HEK293 (cell line): ENCODE results near the gene HOXD10.

Source experiments
- ELK4 ChIP-seq: IDR thresholded peaks from 2 replicates; pipeline ENCODE4 v1.6.1; 2011; ENCODE audit warnings: mild to moderate bottlenecking, low read depth, low read length, borderline replicate concordance
- GLIS1 ChIP-seq: fragments of 450-650 bp; formaldehyde crosslinking; IDR thresholded peaks from 2 replicates; pipeline ENCODE4 v1.5.1; 2016; ENCODE audit warnings: missing biosample characterization, missing genetic modification characterization
- GLIS2 ChIP-seq: fragments of 450-650 bp; formaldehyde crosslinking; IDR thresholded peaks from 2 replicates; pipeline ENCODE4 v1.5.1; 2016; ENCODE audit warnings: missing biosample characterization, missing genetic modification characterization
- HOXC10 ChIP-seq: sonication (generic); formaldehyde crosslinking; IDR thresholded peaks from 2 replicates; pipeline ENCODE4 v1.8.1; 2023; ENCODE audit warnings: mild to moderate bottlenecking, missing genetic modification reagents
- KLF17 ChIP-seq: fragments of 450-650 bp; formaldehyde crosslinking; IDR thresholded peaks from 2 replicates; pipeline ENCODE4 v1.5.1; 2016; ENCODE audit warnings: missing biosample characterization, missing genetic modification characterization
- PATZ1 ChIP-seq: fragments of 450-650 bp; formaldehyde crosslinking; IDR thresholded peaks from 2 replicates; pipeline ENCODE4 v1.5.1; 2016; ENCODE audit warnings: missing biosample characterization, missing genetic modification characterization
- PRDM6 ChIP-seq: fragments of 450-650 bp; formaldehyde crosslinking; IDR thresholded peaks from 2 replicates; pipeline ENCODE4 v1.5.1; 2017; ENCODE audit warnings: missing biosample characterization, missing genetic modification characterization
- SP3 ChIP-seq: fragments of 450-650 bp; formaldehyde crosslinking; IDR thresholded peaks from 2 replicates; pipeline ENCODE4 v1.5.1; 2016; ENCODE audit warnings: missing biosample characterization, missing genetic modification characterization
- TSHZ1 ChIP-seq: fragments of 450-650 bp; formaldehyde crosslinking; IDR thresholded peaks from 2 replicates; pipeline ENCODE4 v1.5.1; 2016; ENCODE audit warnings: missing biosample characterization, missing genetic modification characterization, borderline replicate concordance
- ZBTB21 ChIP-seq: fragments of 450-650 bp; formaldehyde crosslinking; IDR thresholded peaks from 2 replicates; pipeline ENCODE4 v1.5.1; 2017; ENCODE audit warnings: missing biosample characterization, missing genetic modification characterization
- ZBTB48 ChIP-seq: fragments of 450-650 bp; formaldehyde crosslinking; IDR thresholded peaks from 2 replicates; pipeline ENCODE4 v1.5.1; 2016; ENCODE audit warnings: missing biosample characterization, missing genetic modification characterization
- ZNF132 ChIP-seq: fragments of 450-650 bp; formaldehyde crosslinking; IDR thresholded peaks from 2 replicates; pipeline ENCODE4 v1.5.1; 2017; ENCODE audit warnings: missing biosample characterization, missing genetic modification characterization, borderline replicate concordance
- ZNF184 ChIP-seq: fragments of 450-650 bp; IDR thresholded peaks from 2 replicates; pipeline ENCODE4 v1.5.1; 2018; ENCODE audit warnings: missing biosample characterization, mild to moderate bottlenecking, missing genetic modification characterization
- ZNF2 ChIP-seq: fragments of 450-650 bp; formaldehyde crosslinking; IDR thresholded peaks from 2 replicates; pipeline ENCODE4 v1.5.1; 2016; ENCODE audit warnings: missing biosample characterization, missing genetic modification characterization
- ZNF221 ChIP-seq: fragments of 450-650 bp; formaldehyde crosslinking; IDR thresholded peaks from 2 replicates; pipeline ENCODE4 v1.5.1; 2017; ENCODE audit warnings: missing biosample characterization, missing genetic modification characterization, borderline replicate concordance
- ZNF239 ChIP-seq: fragments of 450-650 bp; formaldehyde crosslinking; IDR thresholded peaks from 2 replicates; pipeline ENCODE4 v1.5.1; 2016; ENCODE audit warnings: missing biosample characterization, missing genetic modification characterization
- ZNF26 ChIP-seq: fragments of 450-650 bp; formaldehyde crosslinking; IDR thresholded peaks from 2 replicates; pipeline ENCODE4 v1.5.1; 2016; ENCODE audit warnings: missing biosample characterization, missing genetic modification characterization
- ZNF266 ChIP-seq: fragments of 450-650 bp; formaldehyde crosslinking; IDR thresholded peaks from 2 replicates; pipeline ENCODE4 v1.5.1; 2016; ENCODE audit warnings: missing biosample characterization, missing genetic modification characterization, low read depth
- ZNF302 ChIP-seq: fragments of 450-650 bp; formaldehyde crosslinking; IDR thresholded peaks from 2 replicates; pipeline ENCODE4 v1.5.1; 2016; ENCODE audit warnings: missing biosample characterization, missing genetic modification characterization, low read depth
- ZNF324 ChIP-seq: fragments of 450-650 bp; formaldehyde crosslinking; IDR thresholded peaks from 2 replicates; pipeline ENCODE4 v1.5.1; 2016; ENCODE audit warnings: missing biosample characterization, missing genetic modification characterization
- ZNF521 ChIP-seq: fragments of 450-650 bp; formaldehyde crosslinking; IDR thresholded peaks from 2 replicates; pipeline ENCODE4 v1.5.1; 2017; ENCODE audit warnings: missing biosample characterization, mild to moderate bottlenecking, missing genetic modification characterization
- ZNF580 ChIP-seq: fragments of 450-650 bp; formaldehyde crosslinking; IDR thresholded peaks from 2 replicates; pipeline ENCODE4 v1.5.1; 2016; ENCODE audit warnings: missing biosample characterization, missing genetic modification characterization
- ZNF585B ChIP-seq: fragments of 450-650 bp; formaldehyde crosslinking; IDR thresholded peaks from 2 replicates; pipeline ENCODE4 v1.5.1; 2016; ENCODE audit warnings: missing biosample characterization, missing genetic modification characterization
- ZNF624 ChIP-seq: fragments of 450-650 bp; formaldehyde crosslinking; IDR thresholded peaks from 2 replicates; pipeline ENCODE4 v1.5.1; 2017; ENCODE audit warnings: missing biosample characterization, missing genetic modification characterization
- ZNF654 ChIP-seq: fragments of 450-650 bp; formaldehyde crosslinking; IDR thresholded peaks from 2 replicates; pipeline ENCODE4 v1.5.1; 2016; ENCODE audit warnings: low read depth, missing biosample characterization, missing genetic modification characterization
- ZNF670 ChIP-seq: fragments of 450-650 bp; formaldehyde crosslinking; IDR thresholded peaks from 2 replicates; pipeline ENCODE4 v1.5.1; 2016; ENCODE audit warnings: missing biosample characterization, missing genetic modification characterization, low read depth
- ZNF830 ChIP-seq: fragments of 450-650 bp; IDR thresholded peaks from 2 replicates; pipeline ENCODE4 v1.5.0; 2018; ENCODE audit warnings: missing biosample characterization, missing genetic modification characterization, low read depth, mild to moderate bottlenecking, moderate library complexity
- ZXDB ChIP-seq: fragments of 450-650 bp; formaldehyde crosslinking; IDR thresholded peaks from 2 replicates; pipeline ENCODE4 v1.5.1; 2016; ENCODE audit warnings: missing biosample characterization, missing genetic modification characterization

Gene HOXD10

GRCh38 chr2:176136374-176137251, 20.0 kb downstream of the HOXD10 start (continued):
- TF ChIP-seq TSHZ1 (tag by site-specific recombination) (no peak), PATZ1 (tag by site-specific recombination) (peak; percentile 21), ZNF654 (tag by site-specific recombination) (no peak), ZNF580 (tag by site-specific recombination) (no peak; the same call in 1 of the 2 replicates), ZNF239 (tag by site-specific recombination) (no peak), HOXC10 (CRISPR knock-in tag) (no peak), ZNF132 (tag by site-specific recombination) (no peak), ELK4 (no peak), GLIS1 (tag by site-specific recombination) (no peak), ZBTB48 (tag by site-specific recombination) (peak; percentile 19; the same call in 1 of the 2 replicates), ZNF302 (no peak), ZNF521 (no peak), KLF17 (tag by site-specific recombination) (no peak), ZNF266 (tag by site-specific recombination) (no peak), SP3 (tag by site-specific recombination) (no peak), PRDM6 (tag by site-specific recombination) (peak; percentile 84), ZNF624 (tag by site-specific recombination) (no peak), GLIS2 (tag by site-specific recombination) (peak; percentile 79), ZNF184 (tag by site-specific recombination) (no peak), ZNF585B (tag by site-specific recombination) (no peak), ZNF221 (tag by site-specific recombination) (no peak), ZXDB (0 out of 2 replicates have a peak, but pooled peaks have one; percentile 21), ZNF830 (tag by site-specific recombination) (no peak), ZBTB21 (0 out of 2 replicates have a peak, but pooled peaks have one; percentile 10), ZNF670 (tag by site-specific recombination) (no peak), ZNF2 (tag by site-specific recombination) (peak; percentile 15; the same call in 1 of the 2 replicates), ZNF324 (tag by site-specific recombination) (no peak), ZNF26 (tag by site-specific recombination) (no peak)
